Measurements from ENCODE around the gene FOCAD. TPM values are rescaled to one million over a fixed set of nuclear protein-coding genes. Genes with fewer than 3 reads are reported as not detected.

FOCAD gene
- total and polyA plus RNA-seq, 2 of the 8 experiments (the other 6 are each of a cell fraction or from before 2014, with no cell fraction given), result 22.0 to 38.4 TPM

- FAIRE-seq (peak; percentile 24), DNase-seq (ENCODE audit: low read depth in 1 of 2, low spot score in 2 of 2) (no peak)
- H2AK5ac ChIP-seq (ENCODE audit: low read depth, low read length), result no peak overlapping the region
- POLR2A ChIA-PET (ENCODE audit: partially characterized antibody), result no interaction called here
- no peaks in the 10 kb centered on the region for H3K4me1 ChIP-seq (replicated peaks in 1 of 4; ENCODE audit: control insufficient read depth in 3 of 4, insufficient read depth in 4 of 4, low read length in 3 of 4)
- WGBS, 2 experiments (ENCODE audit: extremely low coverage in 1 of 2, insufficient coverage in 1 of 2, insufficient read length in 1 of 2, insufficient replicate concordance in 2 of 2, low coverage in 1 of 2, low lambda C conversion rate in 2 of 2, missing lambda C conversion rate in 1 of 2), result 86% methylated on average over 1 of the region's 1 CpG; no CpG with 5 or more reads in 1 of the 2 experiments
- no peaks in the 10 kb centered on the region for H3K36me3 ChIP-seq (ENCODE audit: control insufficient read depth in 2 of 4, insufficient read depth in 4 of 4, low read length in 3 of 4)
- no peak overlapping the region for H2BK12ac ChIP-seq (ENCODE audit: low read depth, low read length)
- H3K27ac ChIP-seq (ENCODE audit: low read depth, low read length), result no peak overlapping the region
- CTCF ChIA-PET (ENCODE audit: partially characterized antibody), result no interaction called here
- H3K9ac ChIP-seq (replicated peaks in 1 of 4; ENCODE audit: extremely low read depth in 1 of 4, low read depth in 3 of 4, low read length in 3 of 4), result no peak overlapping the region
- no peak overlapping the region for H3K4me3 ChIP-seq (ENCODE audit: extremely low read depth in 1 of 4, insufficient read depth in 2 of 4, low read depth in 3 of 4, low read length in 4 of 4)
- H2BK15ac ChIP-seq (ENCODE audit: low read length), result no peak overlapping the region
- H4K5ac ChIP-seq (ENCODE audit: insufficient read length, low read depth, low read length), result no peak overlapping the region
- TF ChIP-seq RXRA (IDR thresholded peaks at IDR 0.05; ENCODE audit: insufficient read depth, low read depth, low read length), result no peak
- TF ChIP-seq RAD21 (IDR thresholded peaks at IDR 0.05 in 1 of 2, conservative IDR thresholded peaks at IDR 0.05 in 1 of 2; ENCODE audit: low read depth in 2 of 2, low read length in 2 of 2), result no peak
- no peak for TF ChIP-seq GTF2F1 (IDR thresholded peaks at IDR 0.05; ENCODE audit: borderline replicate concordance, low read depth, low read length)
- no peak for TF ChIP-seq E2F6 (IDR thresholded peaks at IDR 0.05)
- no peak for TF ChIP-seq USF2 (IDR thresholded peaks at IDR 0.05; ENCODE audit: low read length)
- TF ChIP-seq HDAC6 (IDR thresholded peaks at IDR 0.05; ENCODE audit: low read depth, low read length), result no peak
- no peak for TF ChIP-seq SAP30 (IDR thresholded peaks at IDR 0.05; ENCODE audit: insufficient read depth, insufficient replicate concordance, low read length)
- no peak for TF ChIP-seq GABPA (IDR thresholded peaks at IDR 0.05; ENCODE audit: borderline replicate concordance, insufficient read depth, low read length)
- H2BK120ac ChIP-seq (replicated peaks; ENCODE audit: low read depth, low read length), result no peak overlapping the region
- H4K20me1 ChIP-seq (replicated peaks in 1 of 2; ENCODE audit: control insufficient read depth in 1 of 2, insufficient read depth in 2 of 2, low read length in 2 of 2), result no peaks in the 10 kb centered on the region
- H3K23ac ChIP-seq (ENCODE audit: insufficient read length), result no peak overlapping the region
- no peak overlapping the region for H4K91ac ChIP-seq (replicated peaks; ENCODE audit: insufficient read length, low read length)
- H2AFZ ChIP-seq (ENCODE audit: low read length), result no peak overlapping the region
- no peak overlapping the region for H4K8ac ChIP-seq (ENCODE audit: extremely low read depth, insufficient read depth, low read length)
- no peaks in the 10 kb centered on the region for H3K9me3 ChIP-seq (ENCODE audit: insufficient read depth in 2 of 2, low read depth in 1 of 2, low read length in 1 of 2)
- H2BK20ac ChIP-seq (ENCODE audit: low read length), result no peak overlapping the region
- H3K18ac ChIP-seq (ENCODE audit: extremely low read depth, low read length), result no peak overlapping the region
- peaks cover 2% of the 10 kb centered on the region; the same call in 1 of the 2 replicates for H3K23me2 ChIP-seq (ENCODE audit: low read depth, low read length)
- no peak overlapping the region for H2BK5ac ChIP-seq (ENCODE audit: low read depth, low read length)
- H3K27me3 ChIP-seq (replicated peaks in 1 of 4; ENCODE audit: control insufficient read depth in 3 of 4, extremely low read depth in 1 of 4, insufficient read depth in 3 of 4, low read length in 3 of 4), result no peaks in the 10 kb centered on the region
- no peak overlapping the region for H3K4me2 ChIP-seq (ENCODE audit: insufficient read depth in 1 of 2, low read depth in 2 of 2, low read length in 2 of 2)
- H3K56ac ChIP-seq (replicated peaks; ENCODE audit: insufficient read length, low read depth, low read length), result no peak overlapping the region
- H3K79me2 ChIP-seq (ENCODE audit: control insufficient read depth in 1 of 2, insufficient read depth in 2 of 2, low read length in 2 of 2), result no peaks in the 10 kb centered on the region
- no peaks in the 10 kb centered on the region for H3K79me1 ChIP-seq (ENCODE audit: low read depth, low read length)
- H3K4ac ChIP-seq (replicated peaks; ENCODE audit: insufficient read length, low read depth, low read length), result no peak overlapping the region
- no peak overlapping the region for H3K14ac ChIP-seq (ENCODE audit: insufficient read length)
These were observed 50.2 kb downstream of the FOCAD start for GRCh38 chr9:20734275-20734674.

Data from H1 (cell line).